ENCODE data around the gene MYO9A.

DNA sequence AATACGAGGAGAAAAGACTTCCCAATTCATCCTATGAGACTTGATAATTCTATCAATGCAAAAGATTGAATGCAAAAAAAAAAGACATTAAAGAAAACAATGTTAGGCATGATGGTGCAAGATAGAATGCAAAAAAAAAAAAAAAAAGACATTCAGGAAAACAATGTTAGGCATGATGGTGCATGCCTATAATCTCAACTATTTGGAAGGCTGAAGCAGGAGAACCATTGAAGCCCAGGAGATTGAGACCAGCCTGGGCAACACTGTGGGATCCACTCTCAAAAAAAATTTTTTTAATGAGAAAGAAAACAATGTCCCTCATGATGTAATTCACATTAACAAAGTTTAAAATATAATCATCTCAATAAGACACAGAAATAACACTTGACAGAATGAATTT is 75.9 kb downstream of the MYO9A start:
- TF ChIP-seq, protein P1, sequence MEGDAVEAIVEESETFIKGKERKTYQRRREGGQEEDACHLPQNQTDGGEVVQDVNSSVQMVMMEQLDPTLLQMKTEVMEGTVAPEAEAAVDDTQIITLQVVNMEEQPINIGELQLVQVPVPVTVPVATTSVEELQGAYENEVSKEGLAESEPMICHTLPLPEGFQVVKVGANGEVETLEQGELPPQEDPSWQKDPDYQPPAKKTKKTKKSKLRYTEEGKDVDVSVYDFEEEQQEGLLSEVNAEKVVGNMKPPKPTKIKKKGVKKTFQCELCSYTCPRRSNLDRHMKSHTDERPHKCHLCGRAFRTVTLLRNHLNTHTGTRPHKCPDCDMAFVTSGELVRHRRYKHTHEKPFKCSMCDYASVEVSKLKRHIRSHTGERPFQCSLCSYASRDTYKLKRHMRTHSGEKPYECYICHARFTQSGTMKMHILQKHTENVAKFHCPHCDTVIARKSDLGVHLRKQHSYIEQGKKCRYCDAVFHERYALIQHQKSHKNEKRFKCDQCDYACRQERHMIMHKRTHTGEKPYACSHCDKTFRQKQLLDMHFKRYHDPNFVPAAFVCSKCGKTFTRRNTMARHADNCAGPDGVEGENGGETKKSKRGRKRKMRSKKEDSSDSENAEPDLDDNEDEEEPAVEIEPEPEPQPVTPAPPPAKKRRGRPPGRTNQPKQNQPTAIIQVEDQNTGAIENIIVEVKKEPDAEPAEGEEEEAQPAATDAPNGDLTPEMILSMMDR (conservative IDR thresholded peaks at IDR 0.05): no peak
- TF ChIP-seq ZFX (IDR thresholded peaks at IDR 0.05): no peak
